CD4-positive, alpha-beta T cell treated with Interleukin-4 for 4 hours (primary cell): ENCODE measurements around the gene CDH4.
"Not testable (repeated sequence)": the region's sequence is repeated elsewhere in the genome, so short reads cannot be mapped to it uniquely, and the experiment has no call there.

Source experiments
- DNase-seq: peaks from one replicate; pipeline ENCODE4 v3.0.0-alpha.2; 2020

The CDH4 gene

GRCh38 chr20:61464307-61465303 is 212.5 kb downstream of the CDH4 start:
- no peak for DNase-seq

GRCh38 chr20:61475729-61476128 is 223.7 kb downstream of the CDH4 start:
- no peak for DNase-seq

- DNase-seq, result no peak
Measured at GRCh38 chr20:61476956-61477355, 224.9 kb downstream of the CDH4 start.

GRCh38 chr20:61477451-61477861 is 225.4 kb downstream of the CDH4 start:
- no peak for DNase-seq

- DNase-seq, result no peak
Measured at GRCh38 chr20:61478094-61478493, 226.0 kb downstream of the CDH4 start.

- no peak for DNase-seq
Measured at GRCh38 chr20:61478611-61479305, 226.7 kb downstream of the CDH4 start.

- DNase-seq, result not testable (repeated sequence)
Measured at GRCh38 chr20:61479433-61479832, 227.4 kb downstream of the CDH4 start.

- no peak for DNase-seq
Measured at GRCh38 chr20:61480158-61480825, 228.2 kb downstream of the CDH4 start.

GRCh38 chr20:61482056-61482887 is 230.2 kb downstream of the CDH4 start:
- DNase-seq, result no peak

GRCh38 chr20:61482901-61483300 is 230.8 kb downstream of the CDH4 start:
- no peak for DNase-seq

- DNase-seq, result no peak
Measured at GRCh38 chr20:61483336-61484067, 231.4 kb downstream of the CDH4 start.

GRCh38 chr20:61486198-61486597 is 234.1 kb downstream of the CDH4 start:
- no peak for DNase-seq

- no peak for DNase-seq
Measured at GRCh38 chr20:61487346-61487996, 235.4 kb downstream of the CDH4 start.

GRCh38 chr20:61487997-61488371 is 235.9 kb downstream of the CDH4 start:
- no peak for DNase-seq

- no peak for DNase-seq
Measured at GRCh38 chr20:61490721-61491120, 238.7 kb downstream of the CDH4 start.

GRCh38 chr20:61492065-61492464 is 240.0 kb downstream of the CDH4 start:
- DNase-seq, result no peak

- DNase-seq, result no peak
Measured at GRCh38 chr20:61493798-61494305, 241.8 kb downstream of the CDH4 start.

- no peak for DNase-seq
Measured at GRCh38 chr20:61494763-61495575, 242.9 kb downstream of the CDH4 start.

- no peak for DNase-seq
Measured at GRCh38 chr20:61497029-61497627, 245.1 kb downstream of the CDH4 start.
